NT2/D1 (cell line): ENCODE measurements around the gene CHRM1.

Experiments used
- DNase-seq: peaks from one replicate; pipeline ENCODE4 v3.0.0-alpha.2; 2011; ENCODE audit warnings: low read depth, low spot score
- H3K27me3 ChIP-seq: 2 replicates; pipeline ENCODE4 v1.6.0; 2011; ENCODE audit warnings: mild to moderate bottlenecking; ENCODE audit not compliant: insufficient read length, insufficient read depth
- H3K36me3 ChIP-seq: 2 replicates; pipeline ENCODE4 v1.6.1; 2011; ENCODE audit warnings: mild to moderate bottlenecking, low read length, mixed read lengths; ENCODE audit not compliant: insufficient read depth, insufficient read length
- H3K4me1 ChIP-seq: 2 replicates; pipeline ENCODE4 v1.5.1; 2011; ENCODE audit not compliant: insufficient read depth, insufficient read length
- H3K4me3 ChIP-seq: 2 replicates; pipeline ENCODE4 v1.5.1; 2011; ENCODE audit warnings: low read depth; ENCODE audit not compliant: insufficient read length
- H3K9ac ChIP-seq: 2 replicates; pipeline ENCODE4 v1.6.0; 2011; ENCODE audit warnings: low read depth; ENCODE audit not compliant: insufficient read length
- H3K9me3 ChIP-seq: 2 replicates; pipeline ENCODE4 v1.5.1; 2011; ENCODE audit warnings: mild to moderate bottlenecking, low read length; ENCODE audit not compliant: insufficient read depth
- SUZ12 ChIP-seq: IDR thresholded peaks from 2 replicates; pipeline ENCODE4 v1.6.1; 2011; ENCODE audit not compliant: insufficient read length, insufficient read depth; ENCODE audit errors: extremely low read depth
- YY1 ChIP-seq: IDR thresholded peaks from 2 replicates; pipeline ENCODE4 v1.6.1; 2011; ENCODE audit not compliant: insufficient read length, insufficient read depth
- ZNF274 ChIP-seq: IDR thresholded peaks from 2 replicates; pipeline ENCODE4 v1.6.1; 2011; ENCODE audit warnings: mild to moderate bottlenecking, low read depth, low read length

The CHRM1 gene

GRCh38 chr11:62921201-62921572 lies at the start of gene CHRM1:
Gene CHRM1 (minus strand): TSS chr11:62921363. CDS start chr11:62911100, 10,263 bp downstream.
- Histone ChIP-seq H3K4me1 (peaks cover 15% of the 10 kb centered on the region), H3K27me3 (peaks cover 34% of the 10 kb centered on the region), H3K9me3 (no peaks in the 10 kb centered on the region), H3K9ac (peak within 1 kb of the TSS; percentile 59), H3K36me3 (no peaks in the 10 kb centered on the region), H3K4me3 (no peak within 1 kb of the TSS)
- TF ChIP-seq SUZ12 (no peak), YY1 (no peak), ZNF274 (no peak)
- no peak for DNase-seq

DNA sequence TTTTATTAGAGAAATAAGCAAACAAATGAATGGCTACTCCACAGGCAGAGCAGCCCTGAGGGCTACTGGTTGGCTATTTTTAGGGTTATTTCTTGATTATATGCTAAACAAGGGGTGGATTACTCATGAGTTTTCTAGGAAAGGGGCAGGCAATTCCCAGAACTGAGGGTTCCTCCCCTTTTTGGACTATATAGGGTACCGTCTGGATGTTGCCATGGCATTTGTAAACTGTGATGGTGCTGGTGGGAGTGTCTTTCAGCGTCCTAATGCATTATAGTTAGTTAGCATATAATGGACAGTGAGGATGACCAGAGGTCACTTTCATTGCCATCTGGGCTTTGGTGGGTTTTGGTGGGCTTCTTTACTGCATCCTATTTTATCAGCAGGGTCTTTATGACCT lies 44.4 kb upstream of the CHRM1 start:
- no peak overlapping the region for H3K9ac ChIP-seq
- H3K4me1 ChIP-seq = no peaks in the 10 kb centered on the region
- TF ChIP-seq SUZ12 = no peak
- no peak for TF ChIP-seq YY1
- TF ChIP-seq ZNF274 = no peak
- no peak for DNase-seq
- no peaks in the 10 kb centered on the region for H3K27me3 ChIP-seq
- H3K9me3 ChIP-seq = no peaks in the 10 kb centered on the region
- no peaks in the 10 kb centered on the region for H3K36me3 ChIP-seq
- H3K4me3 ChIP-seq = no peak overlapping the region

DNA sequence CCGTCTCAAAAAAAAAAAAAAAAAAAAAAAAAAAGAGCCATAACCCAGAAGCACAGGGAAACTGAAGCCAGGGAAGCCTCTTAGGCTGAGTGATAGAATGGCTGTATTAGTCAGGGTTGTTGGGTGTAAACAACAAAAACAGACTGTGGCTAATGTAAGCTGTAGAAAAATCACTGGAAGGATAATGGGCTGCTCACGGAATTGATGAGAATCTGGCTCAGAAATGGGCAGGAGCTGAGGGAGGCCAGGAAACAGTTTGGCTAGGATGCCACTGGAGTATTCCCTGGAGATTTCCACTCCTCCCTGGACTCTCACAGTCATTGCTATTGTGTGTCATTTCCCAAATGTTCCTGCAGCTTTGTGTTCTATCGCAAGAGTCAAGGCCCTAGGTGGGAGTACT lies 41.2 kb upstream of the CHRM1 start:
- H3K27me3 ChIP-seq = no peaks in the 10 kb centered on the region
- no peaks in the 10 kb centered on the region for H3K4me1 ChIP-seq
- no peaks in the 10 kb centered on the region for H3K36me3 ChIP-seq
- H3K9ac ChIP-seq = no peak overlapping the region
- H3K9me3 ChIP-seq = no peaks in the 10 kb centered on the region
- no peak for DNase-seq
- no peak overlapping the region for H3K4me3 ChIP-seq
- TF ChIP-seq SUZ12 (no peak), YY1 (no peak), ZNF274 (no peak)

GRCh38 chr11:62961017-62961570 lies 39.9 kb upstream of the CHRM1 start:
- TF ChIP-seq ZNF274 (no peak), SUZ12 (no peak), YY1 (no peak)
- Histone ChIP-seq H3K36me3 (no peaks in the 10 kb centered on the region), H3K9me3 (no peaks in the 10 kb centered on the region), H3K4me1 (no peaks in the 10 kb centered on the region), H3K4me3 (no peak overlapping the region), H3K9ac (no peak overlapping the region), H3K27me3 (no peaks in the 10 kb centered on the region)
- no peak for DNase-seq

DNA sequence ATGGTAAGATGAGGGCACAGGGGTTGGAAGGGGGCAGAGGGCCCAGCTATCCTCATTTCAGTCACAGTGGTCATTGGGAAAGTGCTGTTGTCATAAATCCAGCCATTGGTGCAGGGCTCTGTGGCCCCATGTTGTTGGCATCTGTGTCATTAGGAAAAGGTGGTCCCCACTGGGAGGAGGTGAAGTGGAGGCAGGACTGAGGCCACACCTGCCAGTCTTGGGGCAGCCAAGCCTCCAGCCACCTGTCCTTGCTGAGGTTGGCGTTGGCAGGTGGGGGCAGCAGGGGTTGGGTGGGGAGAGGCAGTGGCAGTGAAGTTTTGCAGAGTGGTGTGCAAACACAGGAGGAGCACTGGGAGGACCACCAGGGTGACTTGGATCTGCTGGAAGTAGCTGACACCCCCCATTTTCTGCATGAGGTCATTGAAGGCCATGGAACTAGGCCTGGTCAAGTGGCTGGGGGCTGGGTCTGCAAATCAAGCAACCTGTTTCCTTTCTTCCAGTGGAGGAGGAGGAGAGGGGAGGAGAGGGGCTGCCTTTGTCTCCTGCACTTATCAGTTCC lies 38.3 kb upstream of the CHRM1 start:
- H3K27me3 ChIP-seq = no peaks in the 10 kb centered on the region

GRCh38 chr11:62958547-62959421 lies 37.6 kb upstream of the CHRM1 start:
- Histone ChIP-seq H3K4me3 (no peak overlapping the region), H3K9me3 (no peaks in the 10 kb centered on the region), H3K4me1 (no peaks in the 10 kb centered on the region), H3K36me3 (no peaks in the 10 kb centered on the region), H3K9ac (no peak overlapping the region), H3K27me3 (no peaks in the 10 kb centered on the region)
- no peak for TF ChIP-seq ZNF274
- no peak for TF ChIP-seq YY1
- TF ChIP-seq SUZ12 = no peak
- DNase-seq = no peak

More for the DNA sequence above, 38.3 kb upstream of the CHRM1 start:
- Histone ChIP-seq H3K36me3 (no peaks in the 10 kb centered on the region), H3K4me3 (no peak overlapping the region), H3K9me3 (no peaks in the 10 kb centered on the region), H3K9ac (no peak overlapping the region), H3K4me1 (no peaks in the 10 kb centered on the region)
- TF ChIP-seq SUZ12 = no peak
- TF ChIP-seq YY1 = no peak
- TF ChIP-seq ZNF274 = no peak
- no peak for DNase-seq

DNA sequence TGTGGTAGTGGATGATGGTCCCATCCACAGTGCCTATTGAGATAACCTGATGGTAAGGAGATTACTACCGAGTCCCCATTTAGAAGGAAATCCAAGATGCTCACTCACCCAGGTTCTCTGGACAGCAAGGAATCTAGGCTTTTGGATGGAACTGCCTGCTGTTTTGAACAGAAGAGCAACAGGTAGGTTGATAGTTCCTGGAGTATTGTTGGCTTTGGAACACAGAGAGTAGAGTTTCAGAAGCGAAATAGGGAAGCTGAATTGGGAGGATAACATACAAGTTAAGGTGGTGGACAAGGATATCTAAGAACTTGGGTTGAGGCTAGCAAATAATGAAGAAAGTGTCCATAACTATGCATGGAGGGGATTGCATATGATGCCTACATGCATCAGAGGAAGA lies 36.0 kb upstream of the CHRM1 start:
- no peak for DNase-seq
- Histone ChIP-seq H3K36me3 (no peaks in the 10 kb centered on the region), H3K4me3 (no peak overlapping the region), H3K27me3 (no peaks in the 10 kb centered on the region), H3K9me3 (no peaks in the 10 kb centered on the region), H3K9ac (no peak overlapping the region), H3K4me1 (no peaks in the 10 kb centered on the region)
- no peak for TF ChIP-seq ZNF274
- no peak for TF ChIP-seq YY1
- no peak for TF ChIP-seq SUZ12
